ENCODE results near the gene TICAM1.
"Not testable (repeated sequence)": the region's sequence is repeated elsewhere in the genome, so short reads cannot be mapped to it uniquely, and the experiment has no call there.

TICAM1 gene

DNA sequence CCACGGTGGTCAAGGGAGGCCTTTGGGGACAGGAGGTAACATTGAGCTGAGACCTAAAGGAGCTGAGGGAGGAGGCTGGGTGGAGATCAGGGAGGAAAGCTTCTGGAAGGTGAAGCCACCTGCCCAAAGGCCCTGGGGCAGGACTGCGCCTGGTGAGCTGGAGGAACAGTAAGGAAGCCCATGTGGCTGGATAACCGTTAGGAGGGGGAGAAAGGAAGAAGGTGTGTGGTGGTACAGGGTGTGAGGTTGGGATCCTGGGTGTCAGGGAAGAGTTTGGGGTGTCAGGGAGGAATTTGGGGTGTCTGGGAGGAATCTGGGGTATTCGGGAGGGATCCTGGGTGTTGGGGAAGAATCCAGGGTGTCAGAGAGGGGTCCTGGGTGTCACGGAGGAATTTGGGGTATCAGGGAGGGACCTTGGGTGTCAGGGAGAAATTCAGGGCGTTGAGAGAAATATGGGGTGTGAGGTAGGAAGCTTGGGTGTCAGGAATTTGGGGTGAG is 695 bp downstream of the TICAM1 start:
- no peak overlapping the region for H3K27ac ChIP-seq
- H3K27me3 ChIP-seq (replicated peaks), result no peaks in the 10 kb centered on the region
- no peak for DNase-seq
- TF ChIP-seq, protein P1, sequence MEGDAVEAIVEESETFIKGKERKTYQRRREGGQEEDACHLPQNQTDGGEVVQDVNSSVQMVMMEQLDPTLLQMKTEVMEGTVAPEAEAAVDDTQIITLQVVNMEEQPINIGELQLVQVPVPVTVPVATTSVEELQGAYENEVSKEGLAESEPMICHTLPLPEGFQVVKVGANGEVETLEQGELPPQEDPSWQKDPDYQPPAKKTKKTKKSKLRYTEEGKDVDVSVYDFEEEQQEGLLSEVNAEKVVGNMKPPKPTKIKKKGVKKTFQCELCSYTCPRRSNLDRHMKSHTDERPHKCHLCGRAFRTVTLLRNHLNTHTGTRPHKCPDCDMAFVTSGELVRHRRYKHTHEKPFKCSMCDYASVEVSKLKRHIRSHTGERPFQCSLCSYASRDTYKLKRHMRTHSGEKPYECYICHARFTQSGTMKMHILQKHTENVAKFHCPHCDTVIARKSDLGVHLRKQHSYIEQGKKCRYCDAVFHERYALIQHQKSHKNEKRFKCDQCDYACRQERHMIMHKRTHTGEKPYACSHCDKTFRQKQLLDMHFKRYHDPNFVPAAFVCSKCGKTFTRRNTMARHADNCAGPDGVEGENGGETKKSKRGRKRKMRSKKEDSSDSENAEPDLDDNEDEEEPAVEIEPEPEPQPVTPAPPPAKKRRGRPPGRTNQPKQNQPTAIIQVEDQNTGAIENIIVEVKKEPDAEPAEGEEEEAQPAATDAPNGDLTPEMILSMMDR (IDR thresholded peaks at IDR 0.05; ENCODE audit: low read depth, low read length, missing control alignments), result no peak
- H3K4me3 ChIP-seq (ENCODE audit: low read depth, low read length), result peak overlapping the region; percentile 80
- in situ Hi-C loops (cut with HindIII; ENCODE audit: low pct_ligation_motif_present, low sequenced_read_pairs), result no loop called here
- H3K36me3 ChIP-seq (replicated peaks), result no peaks in the 10 kb centered on the region

DNA sequence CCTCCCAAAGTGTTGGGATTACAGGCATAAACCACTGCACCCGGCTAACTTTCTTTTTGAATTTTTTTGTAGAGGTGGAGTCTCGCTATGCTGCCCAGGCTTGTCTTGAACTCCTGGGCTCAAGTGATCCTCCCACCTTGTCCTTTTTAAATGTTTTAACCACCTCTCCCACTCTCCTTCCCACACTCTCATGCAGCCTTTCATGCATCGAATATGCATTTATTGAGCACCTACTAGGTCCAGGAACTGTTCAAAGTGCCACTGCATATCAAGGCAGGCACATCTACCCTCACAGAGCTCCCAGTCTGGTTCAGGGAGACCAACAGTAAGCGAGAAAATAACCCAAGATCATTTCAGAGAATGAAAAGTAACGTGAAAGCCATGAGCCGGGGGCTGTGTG is 1.2 kb downstream of the TICAM1 start:
- in situ Hi-C loops (cut with HindIII; ENCODE audit: low pct_ligation_motif_present, low sequenced_read_pairs), result no loop called here
- H3K27ac ChIP-seq, result no peak overlapping the region
- TF ChIP-seq, protein P1 (IDR thresholded peaks at IDR 0.05; ENCODE audit: low read depth, low read length, missing control alignments), result no peak

DNA sequence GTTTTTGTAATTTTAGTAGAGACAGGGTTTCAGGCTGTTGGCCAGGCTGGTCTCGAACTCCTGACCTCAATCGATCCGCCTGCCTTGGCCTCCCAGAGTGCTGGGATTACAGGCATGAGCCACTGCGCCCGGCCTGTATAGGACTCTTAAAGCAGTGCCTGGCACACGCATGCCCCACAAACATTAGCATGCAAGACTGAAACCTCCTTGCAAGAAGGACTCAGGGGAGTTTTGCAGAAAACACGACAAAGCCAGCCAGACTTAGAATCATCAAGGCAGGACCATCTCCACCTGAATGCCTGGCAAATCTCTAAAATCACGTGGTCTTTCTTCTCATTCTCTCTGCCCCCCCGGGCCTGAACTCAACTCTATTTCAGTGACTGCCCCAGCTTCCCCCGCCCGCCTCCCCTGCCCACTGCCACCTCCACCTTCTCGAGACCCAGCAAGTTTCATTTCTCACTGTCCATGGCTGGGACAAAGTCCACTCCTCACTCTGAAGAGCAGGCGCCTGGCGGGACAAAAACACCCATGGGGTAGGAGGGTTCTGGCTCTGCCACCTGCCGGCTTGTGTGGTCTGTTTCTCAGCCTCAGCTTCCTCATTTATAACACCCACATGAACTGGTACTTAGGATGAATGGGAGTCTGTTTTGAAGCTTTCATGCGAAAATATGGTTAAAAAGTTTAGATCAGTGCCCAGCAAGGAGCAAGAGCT is 2.4 kb downstream of the TICAM1 start:
- in situ Hi-C loops (cut with HindIII; ENCODE audit: low pct_ligation_motif_present, low sequenced_read_pairs), result no loop called here
- Histone ChIP-seq H3K27me3 (replicated peaks) (no peaks in the 10 kb centered on the region), H3K36me3 (replicated peaks) (no peaks in the 10 kb centered on the region), H3K4me3 (ENCODE audit: low read depth, low read length) (no peak overlapping the region), H3K27ac (no peak overlapping the region)
- TF ChIP-seq, protein P1 (IDR thresholded peaks at IDR 0.05; ENCODE audit: low read depth, low read length, missing control alignments), result peak; percentile 12
- no peak for DNase-seq

More for the DNA sequence above, 1.2 kb downstream of the TICAM1 start:
- DNase-seq, result no peak
- peak overlapping the region; percentile 80 for H3K4me3 ChIP-seq (ENCODE audit: low read depth, low read length)
- H3K36me3 ChIP-seq (replicated peaks), result no peaks in the 10 kb centered on the region
- H3K27me3 ChIP-seq (replicated peaks), result no peaks in the 10 kb centered on the region

DNA sequence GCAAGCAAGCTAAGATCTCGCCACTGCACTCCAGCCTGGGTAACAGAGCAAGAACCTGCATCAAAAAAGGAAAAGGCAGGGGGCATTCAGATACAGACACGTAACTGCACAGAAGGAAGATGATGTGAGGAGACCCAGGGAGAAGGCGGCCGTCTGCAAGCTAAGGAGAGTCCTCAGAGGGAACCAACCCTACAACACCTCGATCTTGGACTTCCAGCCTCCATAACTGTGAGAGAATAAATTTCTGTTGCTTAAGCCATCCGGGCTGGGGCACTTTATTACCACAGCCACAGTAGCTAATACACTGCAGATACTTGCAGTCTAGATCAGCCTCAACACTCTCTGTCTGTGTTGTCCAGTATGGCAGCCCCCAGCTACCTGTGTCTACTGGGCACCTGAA is 7.9 kb downstream of the TICAM1 start:
- TF ChIP-seq, protein P1 (IDR thresholded peaks at IDR 0.05; ENCODE audit: low read depth, low read length, missing control alignments), result no peak
- no peak for DNase-seq
- no peak overlapping the region for H3K4me3 ChIP-seq (ENCODE audit: low read depth, low read length)
- peaks cover 2% of the 10 kb centered on the region for H3K36me3 ChIP-seq (replicated peaks)
- in situ Hi-C loops (cut with HindIII; ENCODE audit: low pct_ligation_motif_present, low sequenced_read_pairs), result no loop called here
- no peak overlapping the region for H3K27ac ChIP-seq
- H3K27me3 ChIP-seq (replicated peaks), result no peaks in the 10 kb centered on the region

DNA sequence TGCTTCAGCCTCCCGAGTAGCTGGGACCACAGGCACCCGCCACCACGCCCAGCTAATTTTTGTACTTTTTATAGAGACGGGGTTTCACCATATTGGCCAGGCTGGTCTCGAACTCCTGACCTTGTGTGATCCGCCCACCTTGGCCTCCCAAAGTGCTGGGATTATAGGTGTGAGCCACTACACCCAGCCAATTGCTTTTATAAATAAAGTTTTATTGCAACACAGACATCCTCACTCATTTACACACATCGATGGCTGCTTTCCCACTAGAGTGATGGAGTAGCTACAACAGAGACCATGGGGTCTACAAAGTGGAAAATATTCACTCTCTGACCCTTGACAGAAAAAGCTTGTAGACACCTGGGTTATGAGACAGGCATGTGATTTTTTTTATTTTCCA is 9.2 kb downstream of the TICAM1 start:
- H3K27ac ChIP-seq; H3K27me3 ChIP-seq (replicated peaks); H3K4me3 ChIP-seq (ENCODE audit: low read depth, low read length); DNase-seq; in situ Hi-C loops (cut with HindIII; ENCODE audit: low pct_ligation_motif_present, low sequenced_read_pairs); H3K36me3 ChIP-seq (replicated peaks): not testable (repeated sequence)

DNA sequence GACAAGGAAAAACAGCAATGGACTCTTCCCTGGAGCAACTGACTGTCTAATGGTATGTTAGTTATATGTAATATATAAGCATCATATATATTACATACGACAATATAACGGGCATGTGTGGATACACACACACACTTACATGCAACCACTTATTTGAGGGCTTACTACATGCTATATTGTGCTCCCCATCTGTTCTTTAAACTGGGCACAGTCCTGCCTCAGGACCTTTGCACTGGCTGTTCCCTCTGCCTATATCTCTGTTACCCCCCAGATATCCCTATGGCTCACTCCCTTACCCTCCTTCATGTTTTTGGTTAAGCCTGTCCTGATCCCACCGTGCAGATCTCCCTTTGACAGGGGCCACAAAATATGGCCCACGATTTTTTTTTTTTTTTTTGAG is 10.2 kb downstream of the TICAM1 start:
- TF ChIP-seq, protein P1 (IDR thresholded peaks at IDR 0.05; ENCODE audit: low read depth, low read length, missing control alignments), result no peak
- no peak overlapping the region for H3K27ac ChIP-seq
- H3K4me3 ChIP-seq (ENCODE audit: low read depth, low read length), result no peak overlapping the region
- peaks cover 19% of the 10 kb centered on the region for H3K36me3 ChIP-seq (replicated peaks)
- no peaks in the 10 kb centered on the region for H3K27me3 ChIP-seq (replicated peaks)
- in situ Hi-C loops (cut with HindIII; ENCODE audit: low pct_ligation_motif_present, low sequenced_read_pairs), result no loop called here
- DNase-seq, result no peak

Measured in brain microvascular endothelial cell (primary cell).